NCI-H1930 (cell line): ENCODE data around the gene KIAA1671.

ENCODE experiments used
- DNase-seq, 2 experiments: peaks; one replicate each; lab custom pipeline; 2025; lab: John Stamatoyannopoulos, UW

The KIAA1671 gene

DNA sequence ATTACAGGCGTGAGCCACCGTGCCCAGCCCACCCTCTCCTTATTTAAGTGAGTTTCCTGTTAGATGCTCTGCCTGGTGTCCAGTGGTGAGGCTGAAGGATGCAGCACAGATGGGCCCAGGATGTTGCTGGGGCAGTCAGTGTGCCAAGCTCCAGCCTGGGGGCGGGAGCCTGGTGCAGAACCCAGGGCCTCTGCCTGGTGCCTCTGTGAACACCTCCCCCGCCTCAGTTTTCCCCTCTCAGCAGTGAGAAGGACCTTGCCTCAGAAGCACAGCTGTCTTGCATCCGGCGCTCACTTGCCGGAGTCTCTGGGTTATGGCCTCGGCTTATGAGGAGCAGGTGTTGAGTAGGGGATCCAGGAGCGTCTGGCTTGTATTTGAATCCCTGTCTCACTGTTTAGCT lies 116.2 kb downstream of the KIAA1671 start:
- no peak for DNase-seq

GRCh38 chr22:25069426-25069757 lies 116.9 kb downstream of the KIAA1671 start:
- DNase-seq: no peak

DNA sequence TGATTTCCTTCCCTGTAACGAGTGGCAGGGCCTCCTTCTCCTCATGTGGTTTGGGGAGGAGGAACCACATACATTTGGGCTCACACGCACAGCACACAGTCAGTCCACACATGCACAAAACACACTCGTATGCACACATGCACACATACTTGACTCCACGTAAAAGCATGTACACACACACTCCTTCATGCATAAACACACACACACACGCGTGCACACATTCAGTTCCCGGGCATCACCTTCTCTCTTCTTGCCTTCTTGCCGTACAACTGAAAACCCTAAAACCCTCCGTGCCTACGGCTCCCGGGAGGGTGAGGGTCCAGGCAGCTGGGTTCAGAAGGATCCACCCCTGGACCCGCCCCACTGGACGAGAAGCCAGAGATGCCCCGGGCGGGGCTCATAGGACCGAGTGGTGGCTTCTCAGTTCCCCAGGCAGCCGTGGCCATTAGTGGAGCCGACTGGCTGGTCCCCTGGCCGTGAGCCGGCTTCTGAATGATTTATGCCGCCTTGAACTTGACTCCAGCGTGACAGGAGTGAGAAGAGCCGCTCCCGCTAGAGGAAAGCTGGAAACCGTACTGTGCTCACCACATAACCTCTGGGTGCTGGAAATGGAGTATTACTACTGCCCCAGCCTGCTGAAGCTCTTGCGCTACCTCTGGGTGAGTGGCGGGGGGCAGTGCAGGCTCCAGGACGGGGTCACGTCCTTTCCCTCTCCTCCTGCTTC lies 117.4 kb downstream of the KIAA1671 start:
- no peak for DNase-seq

DNA sequence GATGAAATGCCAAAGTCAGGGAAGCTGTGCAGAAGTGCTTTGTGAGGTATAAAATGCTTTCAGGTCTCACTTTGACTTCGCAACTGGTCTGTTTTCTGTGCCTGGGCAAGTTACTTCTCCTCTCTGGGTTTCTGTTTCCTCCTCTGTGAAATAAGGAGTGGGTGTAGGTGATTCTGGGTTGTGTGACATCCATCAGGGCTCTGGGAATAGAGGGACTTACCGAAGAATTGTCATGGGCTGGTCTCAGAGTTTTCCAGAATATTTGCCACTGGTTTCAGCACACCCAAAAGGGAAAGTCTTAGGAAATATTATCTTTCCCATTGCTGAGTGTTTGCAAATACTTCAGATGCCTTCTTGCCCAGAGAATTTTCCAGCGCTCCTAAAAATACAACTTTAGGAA lies 118.4 kb downstream of the KIAA1671 start:
- DNase-seq: no peak

- no peak for DNase-seq
These were observed 119.2 kb downstream of the KIAA1671 start for GRCh38 chr22:25071720-25072119.

DNA sequence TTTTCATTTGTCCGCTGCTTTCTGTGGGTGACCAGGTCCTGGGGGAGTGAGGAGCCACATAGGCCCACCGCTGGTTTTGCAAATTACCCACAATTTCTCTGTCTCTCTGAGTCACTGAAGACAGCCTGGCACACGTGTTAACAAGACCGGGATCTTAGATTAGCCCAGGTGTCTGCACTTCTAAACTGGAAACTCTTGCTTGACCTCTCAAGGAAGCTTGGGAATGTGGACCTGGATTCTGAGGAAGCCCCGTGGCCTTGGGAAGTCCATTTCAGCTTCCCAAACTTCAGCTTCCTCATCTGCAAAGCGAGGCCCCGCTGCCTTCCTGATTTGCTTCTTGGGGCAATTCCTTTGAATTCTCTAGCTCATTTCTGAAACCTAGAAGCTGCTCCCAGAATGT lies 119.9 kb downstream of the KIAA1671 start:
- no peak for DNase-seq

DNA sequence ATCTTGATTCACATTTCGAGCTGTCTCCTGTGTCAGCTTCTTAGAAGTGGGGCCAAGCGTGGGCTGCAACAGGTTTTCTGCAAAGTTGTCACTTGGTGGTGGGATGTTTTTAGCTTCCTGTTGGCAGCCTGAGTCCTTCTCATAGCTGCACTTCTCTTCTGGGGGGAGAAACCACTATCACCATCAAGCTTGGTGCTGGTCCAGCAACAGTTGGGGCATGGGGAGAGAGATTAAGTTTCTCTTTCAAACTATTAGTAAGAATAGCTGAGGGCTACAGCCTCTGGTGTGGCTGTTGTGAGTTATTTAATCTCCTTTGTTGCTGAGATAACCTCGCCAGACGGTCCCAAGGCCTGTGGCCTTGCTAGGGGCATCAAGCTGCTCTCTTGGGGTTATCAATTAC lies 123.8 kb downstream of the KIAA1671 start:
- no peak for DNase-seq

- DNase-seq: no peak
These were observed 124.5 kb downstream of the KIAA1671 start for GRCh38 chr22:25077056-25077455.

DNA sequence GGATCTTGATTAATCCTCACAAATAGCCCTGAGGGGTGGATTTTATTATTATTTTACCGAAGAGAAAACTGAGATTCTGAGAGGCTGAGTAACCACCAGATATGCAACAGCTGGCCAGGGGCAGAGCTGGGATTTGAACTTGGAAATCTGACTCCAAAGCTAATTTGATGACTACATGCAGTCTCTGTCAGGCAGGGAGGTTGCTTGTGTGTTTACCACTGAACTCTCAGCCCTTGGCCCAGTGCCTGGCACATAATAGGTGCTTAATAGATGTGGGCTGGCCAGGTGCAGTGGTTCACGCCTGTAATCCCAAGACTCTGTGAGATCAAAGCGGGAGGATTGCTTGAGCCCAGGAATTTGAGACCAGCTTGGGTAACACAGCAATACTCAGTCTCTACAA lies 125.4 kb downstream of the KIAA1671 start:
- no peak for DNase-seq

- no peak for DNase-seq
These were observed 126.1 kb downstream of the KIAA1671 start for GRCh38 chr22:25078591-25078990.

DNA sequence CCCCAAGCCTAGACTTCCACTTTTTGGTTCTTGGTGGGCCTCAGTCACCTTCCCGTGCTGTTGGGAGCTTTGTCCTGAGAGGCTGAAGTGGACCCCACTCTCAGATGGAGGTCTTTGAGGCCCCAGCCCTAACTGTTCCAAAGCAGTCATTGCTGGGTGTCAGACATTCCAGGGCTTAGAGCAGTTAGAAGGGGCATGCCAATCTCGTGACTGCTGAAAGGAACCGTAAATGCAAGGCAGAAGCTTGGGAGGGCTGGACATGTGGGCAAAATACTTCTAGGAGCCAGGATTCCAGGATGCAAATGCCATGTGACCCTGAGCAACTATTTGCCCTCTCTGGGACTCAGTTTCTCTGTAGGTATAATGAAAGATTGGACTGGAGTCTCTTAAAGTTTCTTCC lies 128.3 kb downstream of the KIAA1671 start:
- no peak for DNase-seq

- no peak for DNase-seq
These were observed 128.9 kb downstream of the KIAA1671 start for GRCh38 chr22:25081409-25081824.

GRCh38 chr22:25082096-25082495 lies 129.6 kb downstream of the KIAA1671 start:
- DNase-seq: no peak

DNA sequence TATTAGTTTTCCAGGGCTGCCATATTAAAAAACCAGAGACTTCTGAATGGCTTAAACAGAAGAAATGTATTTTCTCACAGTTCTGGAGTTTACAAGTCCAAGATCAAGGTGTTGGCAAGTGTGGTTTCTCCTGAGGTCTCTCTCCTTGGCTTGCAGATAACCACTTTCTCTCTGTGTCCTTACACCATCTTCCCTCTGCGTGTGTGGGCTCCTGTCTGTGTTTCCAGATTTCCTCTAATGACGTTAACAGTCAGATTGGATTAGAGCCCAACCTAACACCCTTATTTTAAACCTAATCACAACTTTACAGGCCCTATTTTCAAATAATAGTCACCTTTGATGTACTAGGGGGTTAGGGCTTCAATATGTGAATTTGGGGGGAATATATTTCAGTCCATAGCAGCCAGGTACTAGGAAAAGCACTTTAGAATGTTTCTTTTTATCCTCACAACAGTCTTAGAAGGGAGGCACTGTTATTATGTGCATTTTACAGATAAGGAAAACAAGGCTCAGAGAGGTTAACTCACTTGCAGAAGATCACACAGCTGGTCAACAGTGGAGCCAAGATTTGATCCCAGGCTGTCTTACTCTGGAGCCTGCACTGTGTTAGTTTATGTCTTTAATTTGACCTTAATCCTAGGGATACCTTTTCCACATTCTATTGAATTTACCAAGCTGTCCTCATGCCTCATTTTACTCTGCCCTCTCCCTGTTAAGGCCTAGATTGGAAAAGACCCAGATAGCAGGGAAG lies 130.7 kb downstream of the KIAA1671 start:
- DNase-seq: no peak

DNA sequence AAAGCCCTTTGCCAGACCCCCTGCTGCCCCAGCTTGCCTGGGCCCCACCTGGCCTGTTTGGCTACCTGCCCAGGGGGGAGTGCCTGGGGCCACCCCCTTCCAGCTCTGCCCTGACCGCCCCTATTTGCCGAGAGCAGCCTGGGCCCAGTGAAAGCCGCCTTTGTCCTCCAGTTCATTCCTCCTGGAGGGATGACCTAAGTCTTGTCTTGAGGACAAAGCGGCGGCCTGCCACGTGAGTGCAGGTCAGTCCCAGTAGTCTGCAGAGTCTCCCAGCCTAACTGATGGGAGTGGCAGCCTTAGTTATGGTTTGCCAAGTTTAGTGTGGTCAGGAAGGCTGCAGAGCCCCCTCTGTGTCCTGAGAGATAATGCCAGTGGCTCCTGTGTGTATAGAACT lies 131.3 kb downstream of the KIAA1671 start:
- no peak for DNase-seq

DNA sequence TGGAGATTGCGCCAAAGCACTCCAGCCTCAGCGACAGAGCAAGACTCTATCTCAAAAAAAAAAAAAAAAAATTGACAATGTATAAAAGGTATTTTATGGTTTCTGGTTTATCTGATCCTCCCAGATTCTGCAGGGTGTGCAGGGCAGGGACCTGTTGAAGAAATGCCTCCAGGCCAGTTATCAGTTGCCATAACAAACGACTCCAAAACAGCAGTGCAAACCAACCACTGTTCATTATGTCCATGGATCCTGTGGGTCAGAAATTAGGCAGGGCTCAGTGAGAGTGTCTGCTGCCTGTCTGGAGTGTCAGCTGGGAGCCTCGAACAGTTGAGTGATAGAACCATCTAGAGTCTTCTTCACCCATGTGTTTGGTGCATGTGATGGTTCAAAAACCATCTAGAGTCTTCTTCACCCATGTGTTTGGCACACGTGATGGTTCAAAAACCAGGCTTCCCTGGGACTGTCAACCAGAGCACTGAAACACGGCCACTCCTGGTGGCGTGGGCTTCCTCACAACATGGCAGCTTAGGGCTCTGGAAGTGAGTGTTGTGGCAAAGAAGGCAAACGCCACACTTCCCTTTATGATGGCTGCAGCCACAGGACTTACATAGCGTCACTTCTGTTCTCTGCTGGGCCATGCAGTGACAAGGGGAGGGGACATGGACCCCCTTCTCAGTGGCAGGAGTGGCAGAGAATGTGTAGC lies 132.0 kb downstream of the KIAA1671 start:
- DNase-seq: no peak

DNA sequence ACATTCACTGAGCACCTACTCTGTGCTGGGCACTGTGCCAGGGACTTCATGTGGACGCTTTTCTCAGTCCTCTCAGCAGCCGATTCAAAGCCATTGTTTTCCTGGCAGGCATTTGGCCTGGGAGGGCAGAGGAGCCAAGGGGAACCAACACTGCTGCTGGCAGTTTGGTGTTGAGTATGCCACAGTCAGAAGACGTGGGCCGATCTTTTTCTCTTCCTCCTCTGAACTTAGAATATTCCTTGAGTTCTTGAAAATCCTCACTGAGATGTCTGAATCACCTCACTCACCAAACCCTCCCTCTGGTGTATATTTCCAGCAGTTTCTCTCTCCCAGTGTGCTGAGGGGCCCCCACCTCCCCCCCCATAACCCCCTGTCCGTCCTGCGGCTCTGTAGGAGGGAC lies 132.6 kb downstream of the KIAA1671 start:
- no peak for DNase-seq

DNA sequence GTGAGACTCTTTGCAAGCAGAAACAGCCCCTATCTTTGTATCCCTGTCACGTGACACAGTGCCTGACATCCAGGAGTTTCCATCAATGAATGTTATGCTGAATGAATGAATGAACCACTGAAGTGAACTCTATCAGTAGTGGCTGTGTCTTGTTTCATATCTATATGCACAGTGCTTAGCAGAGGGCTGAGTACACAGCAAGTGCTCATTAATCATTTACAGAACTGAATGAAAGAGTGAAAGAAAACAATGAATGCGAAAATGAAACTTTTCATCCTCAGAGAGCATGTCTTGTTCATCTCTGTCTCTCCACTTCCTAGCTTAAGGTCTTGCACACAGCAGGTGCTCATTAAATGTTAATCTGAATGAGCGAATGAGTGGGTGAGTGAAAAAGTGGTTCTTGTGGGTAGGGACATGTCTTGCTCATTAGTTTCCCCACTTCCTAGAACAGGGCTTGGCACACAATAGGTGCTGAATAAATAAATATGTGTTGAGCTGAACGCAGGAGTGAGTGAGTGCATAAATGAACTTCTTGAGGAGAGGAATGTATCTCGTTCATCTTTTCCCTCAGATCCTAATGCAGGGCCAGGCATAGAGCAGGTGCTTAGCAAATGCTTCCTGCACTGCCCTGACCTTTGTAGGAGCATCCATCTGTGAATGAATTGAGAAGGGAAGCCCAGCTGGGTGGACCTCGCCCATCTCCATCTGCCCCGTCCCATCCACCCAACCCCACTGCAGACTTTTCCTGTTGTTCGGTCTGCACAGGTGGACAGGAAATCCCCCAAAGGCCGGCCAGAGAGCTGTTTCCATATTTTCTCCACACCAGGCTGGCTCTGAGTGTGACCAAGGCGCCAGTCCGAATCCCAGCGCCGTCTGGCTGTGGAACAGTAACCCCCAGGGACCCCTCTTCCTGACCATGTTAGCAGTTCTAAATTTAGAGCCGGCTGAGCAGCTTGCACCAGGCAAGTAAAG lies 133.7 kb downstream of the KIAA1671 start:
- DNase-seq: no peak

- DNase-seq: no peak
These were observed 134.4 kb downstream of the KIAA1671 start for GRCh38 chr22:25086902-25087282.

- DNase-seq: no peak
These were observed 137.8 kb downstream of the KIAA1671 start for GRCh38 chr22:25090225-25090890.

DNA sequence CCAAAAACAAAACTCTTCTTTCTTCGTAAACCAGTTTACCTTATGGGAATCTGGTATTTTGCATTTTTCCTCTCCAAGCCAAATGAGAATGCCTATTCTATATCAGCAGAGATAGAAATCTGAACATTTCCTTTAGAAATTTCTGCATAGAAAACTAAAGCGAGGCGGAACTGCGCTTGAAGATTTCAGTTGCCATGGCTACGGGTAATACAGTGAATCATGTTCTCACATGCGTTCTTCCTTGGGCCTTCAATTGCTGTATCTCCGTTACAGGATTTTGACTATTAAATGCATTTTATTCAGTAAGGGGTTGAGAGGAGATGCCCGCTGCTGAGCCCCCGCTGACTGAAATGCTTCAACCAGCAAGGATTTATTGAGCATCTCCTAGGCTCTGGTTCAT lies 138.9 kb downstream of the KIAA1671 start:
- no peak for DNase-seq
